ENCODE data around the gene ALS2CL. TPM values are rescaled to one million over a fixed set of nuclear protein-coding genes. Genes with fewer than 3 reads are reported as not detected.

Gene ALS2CL
- total RNA-seq, 2 experiments from 2014 or later = 3.2 to 3.3 TPM

GRCh38 chr3:46682974-46683373 is 10.5 kb downstream of the ALS2CL start:
- no peak for DNase-seq
- H3K9me3 Mint-ChIP-seq (ENCODE audit: low read depth) = no peaks in the 10 kb centered on the region
- no peaks in the 10 kb centered on the region for H3K27me3 Mint-ChIP-seq
- POLR2A ChIA-PET = no interaction called here
- no peak overlapping the region for H3K27ac Mint-ChIP-seq
- no peaks in the 10 kb centered on the region for H3K36me3 Mint-ChIP-seq (ENCODE audit: low read depth)
- no peak overlapping the region for H3K4me3 Mint-ChIP-seq
- intact Hi-C loops (cut with DNase I, micrococcal nuclease) = no loop called here
- CTCF ChIA-PET = no interaction called here
- ATAC-seq = no peak
- H3K4me1 Mint-ChIP-seq = no peaks in the 10 kb centered on the region

GRCh38 chr3:46681856-46682540 is 11.5 kb downstream of the ALS2CL start:
- Mint-ChIP-seq H3K4me1 (no peaks in the 10 kb centered on the region), H3K4me3 (no peak overlapping the region), H3K9me3 (ENCODE audit: low read depth) (no peaks in the 10 kb centered on the region), H3K27ac (no peak overlapping the region), H3K27me3 (no peaks in the 10 kb centered on the region), H3K36me3 (ENCODE audit: low read depth) (no peaks in the 10 kb centered on the region)
- intact Hi-C loops (cut with DNase I, micrococcal nuclease) = no loop called here
- CTCF ChIA-PET = no interaction called here
- ATAC-seq (no peak), DNase-seq (no peak)
- POLR2A ChIA-PET = no interaction called here

DNA sequence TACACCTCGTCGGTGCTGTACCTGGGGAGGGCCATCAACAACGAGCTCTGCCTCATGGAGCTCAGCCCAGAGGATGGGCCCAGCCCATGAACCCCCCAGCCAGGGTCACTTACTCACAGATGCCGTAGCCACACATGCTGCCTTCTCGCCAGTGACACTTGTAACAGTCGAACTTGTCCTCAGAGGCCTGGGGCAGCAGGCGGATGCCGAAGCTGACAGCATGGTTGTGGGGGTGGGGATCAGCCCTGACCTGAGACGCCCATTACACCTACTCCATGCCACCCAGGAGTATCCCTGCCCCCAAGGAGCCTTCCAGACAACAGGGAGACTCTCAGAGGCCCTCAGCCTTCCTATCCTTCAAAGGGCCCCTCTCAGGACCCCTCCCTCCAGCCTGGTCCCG is 12.1 kb downstream of the ALS2CL start:
- H3K4me1 Mint-ChIP-seq = no peaks in the 10 kb centered on the region
- H3K36me3 Mint-ChIP-seq (ENCODE audit: low read depth) = no peaks in the 10 kb centered on the region
- H3K4me3 Mint-ChIP-seq = no peak overlapping the region
- intact Hi-C loops (cut with DNase I, micrococcal nuclease) = no loop called here
- no peaks in the 10 kb centered on the region for H3K9me3 Mint-ChIP-seq (ENCODE audit: low read depth)
- no peak overlapping the region for H3K27ac Mint-ChIP-seq
- ATAC-seq = no peak
- ChIA-PET CTCF (no interaction called here), POLR2A (no interaction called here)
- DNase-seq = no peak
- H3K27me3 Mint-ChIP-seq = no peaks in the 10 kb centered on the region

GRCh38 chr3:46680298-46680826 is 13.1 kb downstream of the ALS2CL start:
- Mint-ChIP-seq H3K27ac (no peak overlapping the region), H3K9me3 (ENCODE audit: low read depth) (no peaks in the 10 kb centered on the region), H3K4me3 (no peak overlapping the region), H3K36me3 (ENCODE audit: low read depth) (no peaks in the 10 kb centered on the region), H3K4me1 (no peaks in the 10 kb centered on the region), H3K27me3 (no peaks in the 10 kb centered on the region)
- ChIA-PET CTCF (interaction anchor here (0.8 kb wide), 1 partner anchor 51 kb away, joined by 3 read pairs; no protein-coding TSS in a partner anchor), POLR2A (no interaction called here)
- no peak for DNase-seq
- no peak for ATAC-seq
- intact Hi-C loops (cut with DNase I, micrococcal nuclease) = no loop called here

GRCh38 chr3:46679681-46680080 is 13.8 kb downstream of the ALS2CL start:
- ATAC-seq (no peak), DNase-seq (no peak)
- H3K4me1 Mint-ChIP-seq = no peaks in the 10 kb centered on the region
- H3K4me3 Mint-ChIP-seq = no peak overlapping the region
- ChIA-PET POLR2A (no interaction called here), CTCF (interaction anchor here (0.8 kb wide), 1 partner anchor 50 kb away, joined by 3 read pairs; no protein-coding TSS in a partner anchor)
- H3K36me3 Mint-ChIP-seq (ENCODE audit: low read depth) = no peaks in the 10 kb centered on the region
- H3K9me3 Mint-ChIP-seq (ENCODE audit: low read depth) = no peaks in the 10 kb centered on the region
- no peak overlapping the region for H3K27ac Mint-ChIP-seq
- H3K27me3 Mint-ChIP-seq = no peaks in the 10 kb centered on the region
- intact Hi-C loops (cut with DNase I, micrococcal nuclease) = no loop called here

- ATAC-seq = no peak
- Mint-ChIP-seq H3K27ac (no peak overlapping the region), H3K36me3 (ENCODE audit: low read depth) (peaks cover 2% of the 10 kb centered on the region), H3K4me1 (no peaks in the 10 kb centered on the region), H3K9me3 (ENCODE audit: low read depth) (no peaks in the 10 kb centered on the region), H3K27me3 (no peaks in the 10 kb centered on the region), H3K4me3 (no peak overlapping the region)
- intact Hi-C loops (cut with DNase I, micrococcal nuclease) = no loop called here
- CTCF ChIA-PET = no interaction called here
- DNase-seq = no peak
- POLR2A ChIA-PET = no interaction called here
These were observed 15.2 kb downstream of the ALS2CL start for GRCh38 chr3:46678280-46678679.

- POLR2A ChIA-PET = no interaction called here
- Mint-ChIP-seq H3K9me3 (ENCODE audit: low read depth) (no peaks in the 10 kb centered on the region), H3K36me3 (ENCODE audit: low read depth) (peaks cover 2% of the 10 kb centered on the region), H3K4me1 (no peaks in the 10 kb centered on the region), H3K27me3 (no peaks in the 10 kb centered on the region), H3K4me3 (no peak overlapping the region), H3K27ac (no peak overlapping the region)
- CTCF ChIA-PET = no interaction called here
- ATAC-seq (no peak), DNase-seq (no peak)
- intact Hi-C loops (cut with DNase I, micrococcal nuclease) = no loop called here
These were observed 16.1 kb downstream of the ALS2CL start for GRCh38 chr3:46677411-46677726.

GRCh38 chr3:46676601-46677410 is 16.7 kb downstream of the ALS2CL start:
- Mint-ChIP-seq H3K4me3 (no peak overlapping the region), H3K36me3 (ENCODE audit: low read depth) (peaks cover 2% of the 10 kb centered on the region), H3K4me1 (no peaks in the 10 kb centered on the region), H3K9me3 (ENCODE audit: low read depth) (no peaks in the 10 kb centered on the region), H3K27ac (no peak overlapping the region), H3K27me3 (no peaks in the 10 kb centered on the region)
- intact Hi-C loops (cut with DNase I, micrococcal nuclease) = no loop called here
- ATAC-seq (no peak), DNase-seq (no peak)
- CTCF ChIA-PET = interaction anchor here (0.8 to 0.9 kb wide), 2 partner anchors 47 to 188 kb away, joined by 3 read pairs; no protein-coding TSS in a partner anchor
- POLR2A ChIA-PET = no interaction called here

DNA sequence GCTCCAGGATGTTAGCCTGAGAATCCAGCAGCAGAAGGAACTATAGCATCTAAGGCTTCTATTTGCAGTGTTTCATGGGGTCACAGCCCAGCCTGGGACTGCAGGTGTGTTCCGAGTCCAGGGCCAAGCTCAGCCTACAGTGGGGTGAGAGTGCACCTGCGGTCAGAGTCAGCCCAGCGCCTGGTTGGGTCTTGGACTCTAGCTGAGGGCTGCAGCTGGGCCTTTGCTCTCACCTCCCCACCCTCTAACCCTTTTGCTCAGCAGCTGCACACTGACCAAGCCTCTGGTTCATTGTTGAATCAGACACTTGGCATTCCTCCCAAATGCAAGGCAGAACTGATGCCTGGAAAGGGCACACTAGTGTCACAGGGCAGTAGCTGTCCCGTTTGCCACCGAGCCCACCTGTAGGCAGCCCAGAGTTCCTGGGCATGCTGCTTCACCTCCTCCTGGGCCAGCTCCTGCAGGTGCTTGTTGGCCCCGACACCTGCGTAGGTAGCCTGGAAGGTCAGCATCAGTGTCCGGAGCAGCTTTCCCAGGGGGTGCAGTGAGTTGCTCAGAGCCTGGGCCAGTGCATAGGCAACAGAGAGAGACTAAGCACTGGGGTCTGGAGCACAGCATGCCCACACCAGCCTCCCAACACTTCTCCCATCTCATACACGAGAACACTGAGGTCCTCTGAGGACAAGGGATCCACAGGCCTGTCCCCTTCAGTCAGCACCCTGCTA is 17.5 kb downstream of the ALS2CL start:
- Mint-ChIP-seq H3K27ac (no peak overlapping the region), H3K4me3 (no peak overlapping the region), H3K4me1 (no peaks in the 10 kb centered on the region), H3K27me3 (no peaks in the 10 kb centered on the region), H3K36me3 (ENCODE audit: low read depth) (peaks cover 2% of the 10 kb centered on the region), H3K9me3 (ENCODE audit: low read depth) (no peaks in the 10 kb centered on the region)
- ATAC-seq = no peak
- ChIA-PET CTCF (interaction anchor here (0.5 to 0.9 kb wide), 5 partner anchors 17 to 468 kb away, joined by 3 to 4 read pairs (median 3); partner anchors contain the start of gene CCR1), POLR2A (no interaction called here)
- DNase-seq = no peak
- intact Hi-C loops (cut with DNase I, micrococcal nuclease) = no loop called here

DNA sequence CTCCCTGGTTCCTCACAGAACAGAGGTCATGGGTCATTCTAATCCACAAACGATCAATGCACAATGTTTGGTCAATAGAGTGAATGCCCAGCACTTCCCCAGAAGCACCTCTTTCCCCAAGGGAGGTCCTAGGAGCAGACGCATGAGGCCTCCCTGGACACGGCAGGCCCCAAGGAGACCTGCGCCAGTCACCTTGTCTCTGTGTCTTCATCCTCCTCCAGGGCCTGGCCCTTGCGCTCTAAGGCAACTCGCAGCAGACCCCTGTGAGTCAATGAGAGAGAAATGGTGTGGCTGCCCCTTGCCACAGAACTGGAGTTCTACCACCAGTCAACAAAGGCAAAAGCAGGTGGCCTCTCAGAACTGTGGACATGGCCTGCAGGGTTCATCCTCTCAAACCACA is 18.1 kb downstream of the ALS2CL start:
- intact Hi-C loops (cut with DNase I, micrococcal nuclease) = no loop called here
- ATAC-seq = no peak
- H3K27me3 Mint-ChIP-seq = no peaks in the 10 kb centered on the region
- H3K4me1 Mint-ChIP-seq = no peaks in the 10 kb centered on the region
- peaks cover 2% of the 10 kb centered on the region for H3K36me3 Mint-ChIP-seq (ENCODE audit: low read depth)
- POLR2A ChIA-PET = no interaction called here
- H3K4me3 Mint-ChIP-seq = no peak overlapping the region
- H3K27ac Mint-ChIP-seq = no peak overlapping the region
- CTCF ChIA-PET = interaction anchor here (0.8 kb wide), 1 partner anchor 18 kb away, joined by 3 read pairs; no protein-coding TSS in a partner anchor
- DNase-seq = peak; percentile 2
- H3K9me3 Mint-ChIP-seq (ENCODE audit: low read depth) = no peaks in the 10 kb centered on the region

GRCh38 chr3:46674031-46674845 is 19.2 kb downstream of the ALS2CL start:
- ChIA-PET POLR2A (no interaction called here), CTCF (interaction anchor here (0.7 to 0.8 kb wide), 2 partner anchors 10 to 318 kb away, joined by 3 read pairs; no protein-coding TSS in a partner anchor)
- ATAC-seq (no peak), DNase-seq (peak; percentile 4)
- H3K4me1 Mint-ChIP-seq = no peaks in the 10 kb centered on the region
- intact Hi-C loops (cut with DNase I, micrococcal nuclease) = no loop called here
- H3K27ac Mint-ChIP-seq = no peak overlapping the region
- no peak overlapping the region for H3K4me3 Mint-ChIP-seq
- no peaks in the 10 kb centered on the region for H3K27me3 Mint-ChIP-seq
- peaks cover 2% of the 10 kb centered on the region for H3K36me3 Mint-ChIP-seq (ENCODE audit: low read depth)
- H3K9me3 Mint-ChIP-seq (ENCODE audit: low read depth) = no peaks in the 10 kb centered on the region
